GM12878 (cell line): ENCODE data around the gene DPM2. TPM values are rescaled to one million over a fixed set of nuclear protein-coding genes. Genes with fewer than 3 reads are reported as not detected.

ENCODE experiments used
- ASH2L ChIP-seq: fragments of 300-600, 200-600 bp; sonication (generic); IDR thresholded peaks from 2 replicates; pipeline ENCODE4 v1.6.1; 2017; ENCODE audit warnings: low read depth, mild to moderate bottlenecking, borderline replicate concordance
- BCL11A ChIP-seq: IDR thresholded peaks from 2 replicates; pipeline ENCODE4 v1.6.1; 2011; ENCODE audit warnings: low read depth, low read length
- CTCF ChIP-seq, 3 experiments: IDR thresholded peaks in 2 of 3; conservative IDR thresholded peaks in 1 of 3; 2 replicates each; pipeline ENCODE4 v1.5.1; 2011; ENCODE audit warnings: low read depth in 3 of 3, low read length in 3 of 3, mild to moderate bottlenecking in 3 of 3, control low read depth in 2 of 3, moderate library complexity in 2 of 3, inconsistent platforms in 1 of 3, mixed read lengths in 1 of 3; ENCODE audit not compliant: control insufficient read depth in 2 of 3, insufficient read depth in 1 of 3; ENCODE audit errors: extremely low read depth in 1 of 3
- E2F8 ChIP-seq: fragments of 450-650 bp; IDR thresholded peaks from 2 replicates; pipeline ENCODE4 v1.6.1; 2018; ENCODE audit warnings: mild to moderate bottlenecking, low read depth, moderate library complexity; ENCODE audit not compliant: partially characterized antibody
- FOS ChIP-seq: IDR thresholded peaks from 3 replicates; pipeline ENCODE4 v1.6.1; 2011; ENCODE audit warnings: borderline replicate concordance; ENCODE audit not compliant: insufficient read length; ENCODE audit errors: extremely low read depth
- HDGF ChIP-seq: fragments of 450-650 bp; IDR thresholded peaks from 2 replicates; pipeline ENCODE4 v1.6.1; 2016; ENCODE audit warnings: antibody characterized with exemption
- NFIC ChIP-seq: IDR thresholded peaks from 2 replicates; pipeline ENCODE4 v1.6.1; 2012; ENCODE audit warnings: low read depth, mild to moderate bottlenecking, inconsistent platforms, low read length, moderate library complexity
- RB1 ChIP-seq: fragments of 450-650 bp; formaldehyde crosslinking; IDR thresholded peaks from 2 replicates; pipeline ENCODE4 v1.6.1; 2017; ENCODE audit warnings: mild to moderate bottlenecking, borderline replicate concordance
- polyA plus RNA-seq, 11 experiments: library from polyadenylated mRNA; depleted of rRNA in 4 of 11; unstranded in 6 of 11; stranded (reverse) in 5 of 11; fragments of >200 nt; fragmentation: Nextera tagmentation in 4 of 11; fragmentation: Illumina TruSeq in 1 of 11; extraction: Ambion mirVana in 4 of 11; extraction: Trizol in 1 of 11; gene quantifications; 1 replicate in 1 of 11; 2 replicates in 10 of 11; pipeline versions ENCODE4 v1.2.1 to v1.2.3, GENCODE V29; 2011 to 2016; ENCODE audit warnings: inconsistent platforms in 2 of 11, missing spikeins in 2 of 11, low read depth in 1 of 11
- total RNA-seq, 4 experiments: library from RNA; depleted of rRNA in 3 of 4; stranded (reverse); fragments of >200 nt in 3 of 4; fragmentation: Illumina TruSeq in 1 of 4; extraction: Trizol in 1 of 4; gene quantifications; 2 replicates each; pipeline versions ENCODE4 v1.2.1 to v1.2.3, GENCODE V29; 2013 to 2021

Gene DPM2
- total and polyA plus RNA-seq, 10 of the 15 experiments (the other 5 are each of a cell fraction or from before 2014, with no cell fraction given), result 22.7 to 77.9 (median 44.7) TPM

GRCh38 chr9:127928676-127929624 lies 8.7 kb downstream of the DPM2 start (continued):
- TF ChIP-seq BCL11A, result no peak
- TF ChIP-seq HDGF, result no peak
- TF ChIP-seq CTCF (IDR thresholded peaks at IDR 0.05 in 2 of 3, conservative IDR thresholded peaks at IDR 0.05 in 1 of 3; ENCODE audit: control insufficient read depth in 2 of 3, extremely low read depth in 1 of 3, insufficient read depth in 1 of 3, low read depth in 3 of 3, low read length in 3 of 3), result no peak
- no peak for TF ChIP-seq ASH2L
- TF ChIP-seq NFIC, result no peak
- TF ChIP-seq RB1, result no peak
- no peak for TF ChIP-seq FOS
- no peak for TF ChIP-seq E2F8
